Activated CD4-positive, CD25-positive, alpha-beta regulatory T cell treated with anti-CD3 and anti-CD28 coated beads, Interleukin-2, amount 50 U/mL, for 16 hours (primary cell): Measurements from ENCODE around the gene C2CD5.

Experiments used
- DNase-seq: peaks from one replicate; pipeline ENCODE4 v3.0.0-alpha.2; 2020; ENCODE audit warnings: low read depth, low spot score

C2CD5 gene

GRCh38 chr12:22414742-22415141, 129.6 kb downstream of the C2CD5 start:
- no peak for DNase-seq

GRCh38 chr12:22413592-22413991, 130.8 kb downstream of the C2CD5 start:
- DNase-seq = no peak

- no peak for DNase-seq
Measured at GRCh38 chr12:22412581-22412980, 131.8 kb downstream of the C2CD5 start.

GRCh38 chr12:22410486-22410885, 133.9 kb downstream of the C2CD5 start:
- no peak for DNase-seq

GRCh38 chr12:22409377-22410164, 134.8 kb downstream of the C2CD5 start:
- no peak for DNase-seq

DNA sequence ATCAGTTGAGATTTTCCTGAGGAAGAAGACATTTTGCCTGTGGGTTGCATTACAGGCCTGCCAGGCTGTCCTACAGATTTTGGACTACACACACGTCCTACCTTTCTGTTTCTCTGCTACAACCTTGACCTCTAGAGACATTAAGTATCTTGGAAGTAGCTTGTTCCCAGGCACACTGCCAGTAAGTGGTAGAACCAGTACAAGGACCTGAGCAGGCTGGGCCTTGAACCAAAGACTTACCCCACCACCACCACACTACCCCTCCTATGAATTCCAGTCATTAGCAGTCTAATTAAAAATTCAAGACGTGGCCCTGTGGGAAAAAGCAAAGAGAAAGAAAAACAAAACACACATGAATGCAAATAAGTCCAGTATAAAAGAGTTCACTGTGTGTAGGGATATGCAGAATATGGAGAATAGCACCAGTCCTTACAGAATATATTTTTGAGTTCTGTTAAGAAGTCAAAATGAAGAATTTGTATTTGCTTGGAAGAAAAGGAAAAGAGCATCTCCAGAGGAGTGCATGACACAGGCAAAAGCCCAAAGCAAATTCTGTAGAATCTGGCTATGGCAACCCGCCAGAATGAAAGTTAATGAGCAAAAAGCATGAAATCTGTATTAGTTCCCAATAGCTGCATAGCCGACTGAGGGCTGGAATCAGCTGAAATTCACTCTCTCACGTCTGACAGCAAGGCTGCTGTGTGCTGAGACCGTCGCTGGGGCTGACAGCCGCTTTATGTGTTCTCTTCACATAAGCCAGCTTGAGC, 135.5 kb downstream of the C2CD5 start:
- no peak for DNase-seq

GRCh38 chr12:22407397-22407796, 136.9 kb downstream of the C2CD5 start:
- DNase-seq = no peak

- no peak for DNase-seq
Measured at GRCh38 chr12:22406627-22407026, 137.7 kb downstream of the C2CD5 start.

DNA sequence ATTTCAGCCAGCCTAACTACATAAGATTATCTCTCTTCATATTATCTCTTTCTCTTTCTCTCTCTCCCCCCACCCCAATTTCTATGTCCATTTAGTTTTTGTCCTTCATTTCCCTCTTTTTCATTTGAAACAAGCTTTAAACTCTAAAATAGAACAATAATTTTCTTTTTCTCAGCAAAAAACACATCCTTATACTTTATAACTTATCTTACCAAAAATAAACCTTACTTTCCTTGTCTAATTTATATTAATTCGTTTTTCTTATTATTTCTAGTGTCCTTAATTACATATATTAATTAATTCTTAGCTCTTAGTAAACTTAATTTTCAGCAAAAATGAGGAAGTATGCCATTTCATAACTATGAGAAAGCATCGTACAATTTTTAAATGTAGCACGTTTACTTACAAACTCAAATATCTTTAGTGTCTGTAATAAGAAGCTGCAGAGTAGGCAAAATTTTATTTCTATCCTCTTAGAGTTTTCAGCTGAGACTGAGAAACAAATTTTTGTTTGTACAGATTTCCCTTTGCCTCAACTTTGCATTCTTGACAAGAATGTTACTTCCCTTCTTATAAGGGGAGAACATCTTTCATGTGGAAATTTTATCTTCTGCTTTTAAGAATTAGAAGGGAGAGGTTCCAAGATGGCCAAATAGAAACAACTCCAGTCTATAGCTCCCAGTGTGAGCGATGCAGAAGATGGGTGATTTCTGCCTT, 144.7 kb downstream of the C2CD5 start:
- DNase-seq = no peak
